K562 (cell line): ENCODE data around the gene EEF2. TPM values are rescaled to one million over a fixed set of nuclear protein-coding genes. Genes with fewer than 3 reads are reported as not detected.

Experiments used
- ATF1 ChIP-seq, 2 experiments: fragments of 450-650 bp in 1 of 2; IDR thresholded peaks; 2 replicates each; pipeline ENCODE4 v1.6.1; 2016; ENCODE audit warnings: missing compliant biosample characterization in 1 of 2, missing genetic modification characterization in 1 of 2
- CBX8 ChIP-seq: fragments of 200-600 bp; sonication (generic); IDR thresholded peaks from 2 replicates; pipeline ENCODE4 v1.6.1; 2012; ENCODE audit warnings: borderline replicate concordance, mixed run types, low read depth, mild to moderate bottlenecking, moderate library complexity, mixed read lengths, low read length, control low read depth, inconsistent platforms; ENCODE audit not compliant: poor library complexity, severe bottlenecking; ENCODE audit errors: extremely low read depth
- ETV1 ChIP-seq: fragments of 450-650 bp; conservative IDR thresholded peaks from 2 replicates; pipeline ENCODE4 v1.6.1; 2016; ENCODE audit warnings: missing genetic modification characterization, control low read depth, low read depth, missing compliant biosample characterization
- EZH2 ChIP-seq: IDR thresholded peaks from 2 replicates; pipeline ENCODE4 v1.6.1; 2012; ENCODE audit warnings: low read depth, mild to moderate bottlenecking, inconsistent platforms, low read length, borderline replicate concordance
- HDAC2 ChIP-seq: fragments of 450-650 bp; IDR thresholded peaks from 2 replicates; pipeline ENCODE4 v1.6.1; 2016; ENCODE audit warnings: mild to moderate bottlenecking
- HIVEP1 ChIP-seq: fragments of 250-450 bp; sonication (Bioruptor Pico); IDR thresholded peaks from 2 replicates; pipeline ENCODE4 v1.4.0; 2020; ENCODE audit warnings: mild to moderate bottlenecking
- HNRNPH1 ChIP-seq: fragments of 200-400 bp; formaldehyde crosslinking; optimal IDR thresholded peaks from 2 replicates; pipeline ENCODE3; 2017; ENCODE audit warnings: low read depth, mild to moderate bottlenecking, low read length, moderate library complexity
- HNRNPUL1 ChIP-seq: fragments of 200-400 bp; formaldehyde crosslinking; IDR thresholded peaks from 2 replicates; pipeline ENCODE4 v1.6.1; 2017; ENCODE audit warnings: low read length
- KAT2B ChIP-seq: IDR thresholded peaks from one replicate; pipeline ENCODE4 v1.6.1; 2012; ENCODE audit warnings: low read depth, mild to moderate bottlenecking, control low read depth, inconsistent platforms, low read length, moderate library complexity
- NFATC3 ChIP-seq: fragments of 450-650 bp; IDR thresholded peaks from 2 replicates; pipeline ENCODE4 v1.6.1; 2017; ENCODE audit warnings: mild to moderate bottlenecking
- PKNOX1 ChIP-seq: fragments of 450-650 bp; IDR thresholded peaks from 2 replicates; pipeline ENCODE4 v1.6.1; 2016
- PRPF4 ChIP-seq: fragments of 200-400 bp; formaldehyde crosslinking; IDR thresholded peaks from one replicate; pipeline ENCODE4 v1.6.1; 2017; ENCODE audit warnings: low read length, low read depth, mild to moderate bottlenecking; ENCODE audit not compliant: insufficient read depth, poor library complexity, severe bottlenecking
- TGIF2 ChIP-seq: sonication (generic); formaldehyde crosslinking; IDR thresholded peaks from 2 replicates; pipeline ENCODE4 v1.8.1; 2022; ENCODE audit warnings: mild to moderate bottlenecking, missing genetic modification reagents, moderate library complexity
- THRAP3 ChIP-seq: fragments of 450-650 bp; IDR thresholded peaks from 2 replicates; pipeline ENCODE4 v1.6.1; 2016; ENCODE audit warnings: mild to moderate bottlenecking, inconsistent platforms, borderline replicate concordance
- ZBTB11 ChIP-seq, 3 experiments: fragments of 200-800 bp in 1 of 3; fragments of 250-450 bp in 1 of 3; fragments of 450-650 bp in 1 of 3; sonication (Bioruptor Pico) in 1 of 3; sonication (Bioruptor generic) in 1 of 3; formaldehyde crosslinking in 1 of 3; IDR thresholded peaks; 2 replicates each; pipeline versions ENCODE4 v1.6.1 to v1.8.0; 2016 to 2022; ENCODE audit warnings: mild to moderate bottlenecking in 2 of 3, missing genetic modification characterization in 2 of 3, missing compliant biosample characterization in 1 of 3, moderate library complexity in 1 of 3
- ZNF395 ChIP-seq: fragments of 200-800 bp; sonication (Bioruptor generic); IDR thresholded peaks from 2 replicates; pipeline ENCODE4 v1.6.1; 2017; ENCODE audit warnings: missing genetic modification characterization, missing compliant biosample characterization
- polyA plus RNA-seq, 8 experiments: library from polyadenylated mRNA; depleted of rRNA in 4 of 8; stranded (reverse) in 5 of 8; unstranded in 3 of 8; fragments of >200 nt; fragmentation: Nextera tagmentation in 2 of 8; fragmentation: Illumina TruSeq in 1 of 8; extraction: Ambion mirVana in 2 of 8; extraction: Trizol in 1 of 8; gene quantifications; 2 replicates each; pipeline versions ENCODE4 v1.2.1 to v1.2.3, GENCODE V29; 2011 to 2014; ENCODE audit warnings: inconsistent platforms in 1 of 8, missing spikeins in 1 of 8
- total RNA-seq, 7 experiments: library from RNA; depleted of rRNA in 6 of 7; stranded (reverse); fragments of >200 nt in 6 of 7; fragmentation: Illumina TruSeq in 2 of 7; extraction: Trizol in 2 of 7; gene quantifications; 2 replicates each; pipeline versions ENCODE4 v1.2.1 to v1.2.3, GENCODE V29; 2011 to 2021; ENCODE audit warnings: low replicate concordance in 1 of 7
- TF ChIP-seq, protein P1 (sequence below): IDR thresholded peaks from 3 replicates; pipeline ENCODE4 v1.6.1; 2011; ENCODE audit warnings: borderline replicate concordance, mild to moderate bottlenecking; ENCODE audit not compliant: insufficient read length, insufficient read depth
- TF ChIP-seq, protein P2 (sequence below): sonication (generic); formaldehyde crosslinking; IDR thresholded peaks from 2 replicates; pipeline ENCODE4 v1.8.1; 2022; ENCODE audit warnings: missing genetic modification reagents

EEF2 gene
- total and polyA plus RNA-seq, 9 of the 15 experiments (the other 6 are each of a cell fraction or from before 2014, with no cell fraction given) = 372 to 3,003 (median 1,453) TPM

GRCh38 chr19:3984908-3985642 is at the start of gene EEF2 (continued):
- TF ChIP-seq HNRNPUL1 (no peak), HNRNPH1 (no peak), PKNOX1 (no peak), HIVEP1 (CRISPR knock-in tag) (no peak), KAT2B (no peak), ZNF395 (peak; percentile 86; the same call in 1 of the 2 replicates), ATF1 (CRISPR knock-in tag; IDR thresholded peaks at IDR 0.05) (peak; percentile 56; the same call in 1 of the 2 replicates), ATF1 (tag; IDR thresholded peaks at IDR 0.05) (peak; percentile 97), THRAP3 (no peak), EZH2 (no peak), ETV1 (peak; percentile 57), TGIF2 (CRISPR knock-in tag) (peak; percentile 93), HDAC2 (peak; percentile 13; the same call in 1 of the 2 replicates), CBX8 (no peak), ZBTB11 (CRISPR knock-in tag; IDR thresholded peaks at IDR 0.05) (no peak), NFATC3 (no peak), PRPF4 (peak; percentile 96)
- TF ChIP-seq, protein P1, sequence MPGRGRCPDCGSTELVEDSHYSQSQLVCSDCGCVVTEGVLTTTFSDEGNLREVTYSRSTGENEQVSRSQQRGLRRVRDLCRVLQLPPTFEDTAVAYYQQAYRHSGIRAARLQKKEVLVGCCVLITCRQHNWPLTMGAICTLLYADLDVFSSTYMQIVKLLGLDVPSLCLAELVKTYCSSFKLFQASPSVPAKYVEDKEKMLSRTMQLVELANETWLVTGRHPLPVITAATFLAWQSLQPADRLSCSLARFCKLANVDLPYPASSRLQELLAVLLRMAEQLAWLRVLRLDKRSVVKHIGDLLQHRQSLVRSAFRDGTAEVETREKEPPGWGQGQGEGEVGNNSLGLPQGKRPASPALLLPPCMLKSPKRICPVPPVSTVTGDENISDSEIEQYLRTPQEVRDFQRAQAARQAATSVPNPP = no peak
- TF ChIP-seq, protein P2, sequence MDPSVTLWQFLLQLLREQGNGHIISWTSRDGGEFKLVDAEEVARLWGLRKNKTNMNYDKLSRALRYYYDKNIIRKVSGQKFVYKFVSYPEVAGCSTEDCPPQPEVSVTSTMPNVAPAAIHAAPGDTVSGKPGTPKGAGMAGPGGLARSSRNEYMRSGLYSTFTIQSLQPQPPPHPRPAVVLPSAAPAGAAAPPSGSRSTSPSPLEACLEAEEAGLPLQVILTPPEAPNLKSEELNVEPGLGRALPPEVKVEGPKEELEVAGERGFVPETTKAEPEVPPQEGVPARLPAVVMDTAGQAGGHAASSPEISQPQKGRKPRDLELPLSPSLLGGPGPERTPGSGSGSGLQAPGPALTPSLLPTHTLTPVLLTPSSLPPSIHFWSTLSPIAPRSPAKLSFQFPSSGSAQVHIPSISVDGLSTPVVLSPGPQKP (CRISPR knock-in tag) = no peak
